HCT116 (cell line): Measurements from ENCODE around the gene PLA1A. TPM values are rescaled to one million over a fixed set of nuclear protein-coding genes. Genes with fewer than 3 reads are reported as not detected.

Source experiments
- ATAC-seq: fragments of 200-7000 bp; cut with Tn5 transposase; 2 replicates; pipeline ENCODE4 v1.9.1; 2020; ENCODE audit warnings: mild to moderate bottlenecking, moderate library complexity
- BruUV-seq: library from RNA; stranded (reverse); fragments of 400-500 nt; replicated peaks from 2 replicates; lab custom pipeline; 2021; lab: Mats Ljungman, UMichigan
- CTCF ChIA-PET: fragments of 300-600 bp; sonication (Branson Sonifier 250); formaldehyde crosslinking; loops from one replicate; lab custom pipeline; 2021; ENCODE audit warnings: antibody characterized with exemption; lab: Charles Lee
- POLR2A ChIA-PET: fragments of 300-600, 350-600 bp; sonication (Branson Sonifier 250); formaldehyde crosslinking; loops from one replicate; lab custom pipeline; 2021; ENCODE audit warnings: antibody characterized with exemption; lab: Charles Lee
- RAD21 ChIA-PET, 2 experiments: fragments of 300-600 bp; sonication (Branson Sonifier 250); formaldehyde crosslinking; loops; one replicate each; lab custom pipeline; 2023; ENCODE audit warnings: low total read pairs in 2 of 2; ENCODE audit not compliant: uncharacterized antibody in 2 of 2, unreplicated experiment in 2 of 2, low non-redundant PET in 1 of 2; lab: Charles Lee
- DNase-seq: peaks from one replicate; pipeline ENCODE4 v3.0.0-alpha.2; 2010; ENCODE audit warnings: low read depth, low spot score
- H2AFZ ChIP-seq: fragments of 200-600 bp; shearing (Covaris generic), sonication (generic); 2 replicates; pipeline ENCODE4 v1.6.1; 2017; ENCODE audit warnings: low read depth, mixed run types, mixed read lengths, antibody characterized with exemption, low read length; ENCODE audit not compliant: poor library complexity, severe bottlenecking
- H3K27ac ChIP-seq: 2 replicates; pipeline ENCODE4 v1.5.1; 2012; ENCODE audit warnings: low read depth, low read length
- H3K27me3 ChIP-seq: fragments of 200-600 bp; sonication (generic); 2 replicates; pipeline ENCODE4 v1.6.1; 2016; ENCODE audit warnings: mixed run types, low read length, mixed read lengths; ENCODE audit not compliant: insufficient read depth
- H3K36me3 ChIP-seq, 2 experiments: fragments of 200-500 bp in 1 of 2; fragments of 200-600 bp in 1 of 2; sonication (Bioruptor generic) in 1 of 2; sonication (generic) in 1 of 2; 2 replicates each; pipeline versions ENCODE4 v1.5.1 to v1.6.1; 2014 to 2016; ENCODE audit warnings: low read length in 2 of 2, inconsistent platforms in 1 of 2, mixed read lengths in 1 of 2, mixed run types in 1 of 2; ENCODE audit not compliant: insufficient read depth in 2 of 2, control insufficient read depth in 1 of 2
- H3K4me1 ChIP-seq, 2 experiments: fragments of 200-600 bp in 1 of 2; sonication (generic) in 1 of 2; 2 replicates each; pipeline versions ENCODE4 v1.5.1 to v1.6.1; 2012 to 2017; ENCODE audit warnings: low read length in 2 of 2, inconsistent platforms in 1 of 2, mild to moderate bottlenecking in 1 of 2, mixed read lengths in 1 of 2, mixed run types in 1 of 2, moderate library complexity in 1 of 2; ENCODE audit not compliant: insufficient read depth in 2 of 2, control insufficient read depth in 1 of 2
- H3K4me2 ChIP-seq: fragments of 200-600 bp; sonication (generic); 2 replicates; pipeline ENCODE4 v1.6.1; 2017; ENCODE audit warnings: mixed run types, low read length, mixed read lengths
- H3K4me3 ChIP-seq, 2 experiments: fragments of 200-600 bp in 1 of 2; sonication (generic) in 1 of 2; replicated peaks in 1 of 2; 2 replicates each; pipeline ENCODE4 v1.5.1; 2011 to 2016; ENCODE audit warnings: low read length in 2 of 2, control low read depth in 1 of 2, low read depth in 1 of 2, mild to moderate bottlenecking in 1 of 2, mixed read lengths in 1 of 2, mixed run types in 1 of 2
- H3K79me2 ChIP-seq: fragments of 200-600 bp; sonication (generic); 2 replicates; pipeline ENCODE4 v1.6.1; 2017; ENCODE audit warnings: mild to moderate bottlenecking, mixed run types, low read length, moderate library complexity, mixed read lengths; ENCODE audit not compliant: insufficient read depth
- H3K9ac ChIP-seq: fragments of 200-600 bp; sonication (generic); 2 replicates; pipeline ENCODE4 v1.6.1; 2016; ENCODE audit warnings: low read length, mixed read lengths
- H3K9me2 ChIP-seq: fragments of 200-600 bp; sonication (generic), shearing (Covaris generic); 2 replicates; pipeline ENCODE4 v1.6.1; 2017; ENCODE audit warnings: mixed run types, mild to moderate bottlenecking, moderate library complexity; ENCODE audit not compliant: insufficient read depth
- H3K9me3 ChIP-seq, 2 experiments: fragments of 200-500 bp in 1 of 2; fragments of 200-600 bp in 1 of 2; sonication (Bioruptor generic) in 1 of 2; sonication (generic) in 1 of 2; 2 replicates each; pipeline ENCODE4 v1.6.1; 2014 to 2017; ENCODE audit warnings: low read length in 2 of 2, mixed read lengths in 2 of 2, inconsistent platforms in 1 of 2, low read depth in 1 of 2, mild to moderate bottlenecking in 1 of 2, mixed run types in 1 of 2, moderate library complexity in 1 of 2; ENCODE audit not compliant: control insufficient read depth in 1 of 2, insufficient read depth in 1 of 2
- H4K20me1 ChIP-seq: fragments of 200-600 bp; sonication (generic), shearing (Covaris generic); 2 replicates; pipeline ENCODE4 v1.6.1; 2017; ENCODE audit warnings: mixed run types, mild to moderate bottlenecking, moderate library complexity; ENCODE audit not compliant: insufficient read depth
- CBX3 ChIP-seq: IDR thresholded peaks from 2 replicates; pipeline ENCODE4 v1.6.1; 2012; ENCODE audit warnings: low read depth
- CEBPB ChIP-seq: IDR thresholded peaks from 2 replicates; pipeline ENCODE4 v1.6.1; 2012; ENCODE audit warnings: low read depth
- EGR1 ChIP-seq: IDR thresholded peaks from 2 replicates; pipeline ENCODE4 v1.6.1; 2012; ENCODE audit warnings: low read depth
- ELF1 ChIP-seq: IDR thresholded peaks from 2 replicates; pipeline ENCODE4 v1.6.1; 2012; ENCODE audit warnings: low read depth, borderline replicate concordance
- EZH2 ChIP-seq: fragments of 200-600 bp; sonication (generic); IDR thresholded peaks from 2 replicates; pipeline ENCODE4 v1.6.1; 2017; ENCODE audit warnings: antibody characterized with exemption, mixed run types
- EZH2phosphoT487 ChIP-seq: fragments of 200-600 bp; IDR thresholded peaks from 2 replicates; pipeline ENCODE4 v1.6.1; 2018; ENCODE audit warnings: antibody characterized with exemption, borderline replicate concordance
- FOSL1 ChIP-seq: IDR thresholded peaks from 2 replicates; pipeline ENCODE4 v1.6.1; 2012; ENCODE audit warnings: low read depth
- JUND ChIP-seq: IDR thresholded peaks from 2 replicates; pipeline ENCODE4 v1.6.1; 2012
- POLR2A ChIP-seq: IDR thresholded peaks from 2 replicates; pipeline ENCODE4 v1.7.0; 2011; ENCODE audit warnings: borderline replicate concordance; ENCODE audit not compliant: insufficient read depth, insufficient read length; ENCODE audit errors: extremely low read depth
- RAD21 ChIP-seq: IDR thresholded peaks from 2 replicates; pipeline ENCODE4 v1.6.1; 2012; ENCODE audit warnings: low read depth, mild to moderate bottlenecking
- SIN3A ChIP-seq: IDR thresholded peaks from 2 replicates; pipeline ENCODE4 v1.6.1; 2012; ENCODE audit warnings: low read depth
- TCF7L2 ChIP-seq: IDR thresholded peaks from 2 replicates; pipeline ENCODE4 v1.7.0; 2011; ENCODE audit warnings: borderline replicate concordance, inconsistent platforms; ENCODE audit not compliant: insufficient read depth, insufficient read length; ENCODE audit errors: extremely low read depth
- YY1 ChIP-seq: IDR thresholded peaks from 2 replicates; pipeline ENCODE4 v1.6.1; 2011; ENCODE audit warnings: low read length, low read depth, moderate library complexity, mild to moderate bottlenecking; ENCODE audit not compliant: insufficient replicate concordance; ENCODE audit errors: extremely low read depth
- ZFX ChIP-seq: fragments of 450-650 bp; IDR thresholded peaks from 2 replicates; pipeline ENCODE4 v1.6.1; 2017
- ZNF274 ChIP-seq: fragments of 200-500 bp; sonication (Bioruptor generic); IDR thresholded peaks from 2 replicates; pipeline ENCODE4 v1.6.1; 2014; ENCODE audit warnings: mild to moderate bottlenecking, low read depth, low read length, inconsistent platforms
- intact Hi-C: fragments of 100-400 bp; cut with micrococcal nuclease; formaldehyde crosslinking; loops from 2 replicates; pipeline ENCODE4 v1.10.0; 2022
- total RNA-seq: library from RNA; stranded (reverse); gene quantifications from one replicate; pipeline ENCODE4 v1.2.1, GENCODE V29; 2021; ENCODE audit not compliant: unreplicated experiment
- TF ChIP-seq, protein P1 (sequence below): IDR thresholded peaks from 2 replicates; pipeline ENCODE4 v1.6.1; 2012; ENCODE audit warnings: low read depth
- TF ChIP-seq, protein P2 (sequence below): IDR thresholded peaks from 2 replicates; pipeline ENCODE4 v1.6.1; 2011; ENCODE audit warnings: mild to moderate bottlenecking, low read length, moderate library complexity; ENCODE audit not compliant: insufficient replicate concordance; ENCODE audit errors: extremely low read depth
- TF ChIP-seq, protein P3 (sequence below): IDR thresholded peaks from 2 replicates; pipeline ENCODE4 v1.6.1; 2012
- TF ChIP-seq, protein P4 (sequence below), 3 experiments: fragments of 200-600 bp in 1 of 3; sonication (generic) in 1 of 3; IDR thresholded peaks in 2 of 3; conservative IDR thresholded peaks in 1 of 3; 2 replicates each; pipeline ENCODE4 v1.5.1; 2012 to 2017; ENCODE audit warnings: low read depth in 2 of 3, low read length in 2 of 3, antibody characterized with exemption in 1 of 3, borderline replicate concordance in 1 of 3, control low read depth in 1 of 3, mild to moderate bottlenecking in 1 of 3, mixed read lengths in 1 of 3, mixed run types in 1 of 3, moderate library complexity in 1 of 3; ENCODE audit not compliant: insufficient read depth in 1 of 3

PLA1A gene
- total RNA-seq, 1 experiment from 2014 or later, result not detected

DNA sequence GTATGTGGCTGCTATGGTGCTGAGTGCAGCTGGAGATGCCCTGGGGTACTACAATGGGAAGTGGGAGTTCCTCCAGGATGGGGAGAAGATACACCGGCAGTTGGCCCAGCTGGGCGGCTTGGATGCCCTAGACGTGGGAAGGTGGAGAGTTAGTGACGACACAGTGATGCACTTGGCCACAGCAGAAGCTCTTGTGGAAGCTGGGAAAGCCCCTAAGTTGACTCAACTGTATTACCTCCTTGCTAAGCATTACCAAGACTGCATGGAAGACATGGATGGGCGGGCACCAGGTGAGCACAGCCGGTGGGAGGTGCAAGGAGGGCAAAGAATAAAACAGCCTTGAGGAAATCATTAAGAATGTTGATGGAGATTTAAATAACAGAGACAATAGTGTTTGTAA lies 15.5 kb upstream of the PLA1A start:
- Histone ChIP-seq H3K9me2 (no peaks in the 10 kb centered on the region), H3K4me2 (no peak overlapping the region), H3K4me1 (peaks cover 0 to 10% of the 10 kb centered on the region in 2 experiments; a peak in 1 of 4 replicates), H3K79me2 (no peaks in the 10 kb centered on the region), H4K20me1 (no peaks in the 10 kb centered on the region), H3K27ac (no peak overlapping the region), H2AFZ (no peak overlapping the region), H3K27me3 (no peaks in the 10 kb centered on the region), H3K4me3 (no peak overlapping the region), H3K9me3 (no peaks in the 10 kb centered on the region), H3K9ac (no peak overlapping the region), H3K36me3 (no peaks in the 10 kb centered on the region)
- POLR2A ChIA-PET, result no interaction called here
- RAD21 ChIA-PET, result no interaction called here
- intact Hi-C loops, result no loop called here
- CTCF ChIA-PET, result no interaction called here
- BruUV-seq, result no TSS peak
- ATAC-seq (no peak), DNase-seq (no peak)
- TF ChIP-seq POLR2A, result no peak
- no peak for TF ChIP-seq CEBPB
- no peak for TF ChIP-seq SIN3A
- TF ChIP-seq, protein P1, sequence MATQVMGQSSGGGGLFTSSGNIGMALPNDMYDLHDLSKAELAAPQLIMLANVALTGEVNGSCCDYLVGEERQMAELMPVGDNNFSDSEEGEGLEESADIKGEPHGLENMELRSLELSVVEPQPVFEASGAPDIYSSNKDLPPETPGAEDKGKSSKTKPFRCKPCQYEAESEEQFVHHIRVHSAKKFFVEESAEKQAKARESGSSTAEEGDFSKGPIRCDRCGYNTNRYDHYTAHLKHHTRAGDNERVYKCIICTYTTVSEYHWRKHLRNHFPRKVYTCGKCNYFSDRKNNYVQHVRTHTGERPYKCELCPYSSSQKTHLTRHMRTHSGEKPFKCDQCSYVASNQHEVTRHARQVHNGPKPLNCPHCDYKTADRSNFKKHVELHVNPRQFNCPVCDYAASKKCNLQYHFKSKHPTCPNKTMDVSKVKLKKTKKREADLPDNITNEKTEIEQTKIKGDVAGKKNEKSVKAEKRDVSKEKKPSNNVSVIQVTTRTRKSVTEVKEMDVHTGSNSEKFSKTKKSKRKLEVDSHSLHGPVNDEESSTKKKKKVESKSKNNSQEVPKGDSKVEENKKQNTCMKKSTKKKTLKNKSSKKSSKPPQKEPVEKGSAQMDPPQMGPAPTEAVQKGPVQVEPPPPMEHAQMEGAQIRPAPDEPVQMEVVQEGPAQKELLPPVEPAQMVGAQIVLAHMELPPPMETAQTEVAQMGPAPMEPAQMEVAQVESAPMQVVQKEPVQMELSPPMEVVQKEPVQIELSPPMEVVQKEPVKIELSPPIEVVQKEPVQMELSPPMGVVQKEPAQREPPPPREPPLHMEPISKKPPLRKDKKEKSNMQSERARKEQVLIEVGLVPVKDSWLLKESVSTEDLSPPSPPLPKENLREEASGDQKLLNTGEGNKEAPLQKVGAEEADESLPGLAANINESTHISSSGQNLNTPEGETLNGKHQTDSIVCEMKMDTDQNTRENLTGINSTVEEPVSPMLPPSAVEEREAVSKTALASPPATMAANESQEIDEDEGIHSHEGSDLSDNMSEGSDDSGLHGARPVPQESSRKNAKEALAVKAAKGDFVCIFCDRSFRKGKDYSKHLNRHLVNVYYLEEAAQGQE, result no peak
- TF ChIP-seq, protein P2, sequence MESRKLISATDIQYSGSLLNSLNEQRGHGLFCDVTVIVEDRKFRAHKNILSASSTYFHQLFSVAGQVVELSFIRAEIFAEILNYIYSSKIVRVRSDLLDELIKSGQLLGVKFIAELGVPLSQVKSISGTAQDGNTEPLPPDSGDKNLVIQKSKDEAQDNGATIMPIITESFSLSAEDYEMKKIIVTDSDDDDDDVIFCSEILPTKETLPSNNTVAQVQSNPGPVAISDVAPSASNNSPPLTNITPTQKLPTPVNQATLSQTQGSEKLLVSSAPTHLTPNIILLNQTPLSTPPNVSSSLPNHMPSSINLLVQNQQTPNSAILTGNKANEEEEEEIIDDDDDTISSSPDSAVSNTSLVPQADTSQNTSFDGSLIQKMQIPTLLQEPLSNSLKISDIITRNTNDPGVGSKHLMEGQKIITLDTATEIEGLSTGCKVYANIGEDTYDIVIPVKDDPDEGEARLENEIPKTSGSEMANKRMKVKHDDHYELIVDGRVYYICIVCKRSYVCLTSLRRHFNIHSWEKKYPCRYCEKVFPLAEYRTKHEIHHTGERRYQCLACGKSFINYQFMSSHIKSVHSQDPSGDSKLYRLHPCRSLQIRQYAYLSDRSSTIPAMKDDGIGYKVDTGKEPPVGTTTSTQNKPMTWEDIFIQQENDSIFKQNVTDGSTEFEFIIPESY, result no peak
- TF ChIP-seq, protein P3, sequence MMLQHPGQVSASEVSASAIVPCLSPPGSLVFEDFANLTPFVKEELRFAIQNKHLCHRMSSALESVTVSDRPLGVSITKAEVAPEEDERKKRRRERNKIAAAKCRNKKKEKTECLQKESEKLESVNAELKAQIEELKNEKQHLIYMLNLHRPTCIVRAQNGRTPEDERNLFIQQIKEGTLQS, result no peak
- no peak for TF ChIP-seq EZH2phosphoT487
- TF ChIP-seq FOSL1, result no peak
- TF ChIP-seq EZH2, result no peak
- TF ChIP-seq JUND, result no peak
- no peak for TF ChIP-seq YY1
- no peak for TF ChIP-seq ELF1
- no peak for TF ChIP-seq TCF7L2
- TF ChIP-seq RAD21, result no peak
- no peak for TF ChIP-seq EGR1
- TF ChIP-seq ZFX, result no peak
- TF ChIP-seq, protein P4, sequence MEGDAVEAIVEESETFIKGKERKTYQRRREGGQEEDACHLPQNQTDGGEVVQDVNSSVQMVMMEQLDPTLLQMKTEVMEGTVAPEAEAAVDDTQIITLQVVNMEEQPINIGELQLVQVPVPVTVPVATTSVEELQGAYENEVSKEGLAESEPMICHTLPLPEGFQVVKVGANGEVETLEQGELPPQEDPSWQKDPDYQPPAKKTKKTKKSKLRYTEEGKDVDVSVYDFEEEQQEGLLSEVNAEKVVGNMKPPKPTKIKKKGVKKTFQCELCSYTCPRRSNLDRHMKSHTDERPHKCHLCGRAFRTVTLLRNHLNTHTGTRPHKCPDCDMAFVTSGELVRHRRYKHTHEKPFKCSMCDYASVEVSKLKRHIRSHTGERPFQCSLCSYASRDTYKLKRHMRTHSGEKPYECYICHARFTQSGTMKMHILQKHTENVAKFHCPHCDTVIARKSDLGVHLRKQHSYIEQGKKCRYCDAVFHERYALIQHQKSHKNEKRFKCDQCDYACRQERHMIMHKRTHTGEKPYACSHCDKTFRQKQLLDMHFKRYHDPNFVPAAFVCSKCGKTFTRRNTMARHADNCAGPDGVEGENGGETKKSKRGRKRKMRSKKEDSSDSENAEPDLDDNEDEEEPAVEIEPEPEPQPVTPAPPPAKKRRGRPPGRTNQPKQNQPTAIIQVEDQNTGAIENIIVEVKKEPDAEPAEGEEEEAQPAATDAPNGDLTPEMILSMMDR (IDR thresholded peaks at IDR 0.05 in 2 of 3, conservative IDR thresholded peaks at IDR 0.05 in 1 of 3; ENCODE audit: borderline replicate concordance in 1 of 3, insufficient read depth in 1 of 3, low read depth in 2 of 3, low read length in 2 of 3), result no peak
- TF ChIP-seq CBX3, result no peak
- TF ChIP-seq ZNF274, result no peak
